Activated naive CD4-positive, alpha-beta T cell treated with Interleukin-2 at 50 U/mL for 16 hours (primary cell): ENCODE results near the gene EEIG1.

ENCODE experiments used
- DNase-seq: peaks from one replicate; pipeline ENCODE4 v3.0.0-alpha.2; 2020

The EEIG1 gene

GRCh38 chr9:127974001-127974768 lies 6.6 kb downstream of the EEIG1 start:
- DNase-seq: no peak

- no peak for DNase-seq
Measured at GRCh38 chr9:127973169-127974000, 7.4 kb downstream of the EEIG1 start.

- no peak for DNase-seq
Measured at GRCh38 chr9:127972236-127972871, 8.4 kb downstream of the EEIG1 start.

- DNase-seq: peak; percentile 42
Measured at GRCh38 chr9:127971357-127972235, 9.2 kb downstream of the EEIG1 start.

GRCh38 chr9:127970401-127971313 lies 10.1 kb downstream of the EEIG1 start:
- DNase-seq: peak; percentile 76

- no peak for DNase-seq
Measured at GRCh38 chr9:127968700-127969383, 11.9 kb downstream of the EEIG1 start.

GRCh38 chr9:127968042-127968441 lies 12.7 kb downstream of the EEIG1 start:
- DNase-seq: peak; percentile 53

- no peak for DNase-seq
Measured at GRCh38 chr9:127967151-127967809, 13.5 kb downstream of the EEIG1 start.

- DNase-seq: no peak
Measured at GRCh38 chr9:127966416-127967150, 14.2 kb downstream of the EEIG1 start.

- DNase-seq: no peak
Measured at GRCh38 chr9:127965953-127966352, 14.8 kb downstream of the EEIG1 start.

- no peak for DNase-seq
Measured at GRCh38 chr9:127963359-127964064, 17.3 kb downstream of the EEIG1 start.

GRCh38 chr9:127963041-127963358 lies 17.8 kb downstream of the EEIG1 start:
- no peak for DNase-seq

- DNase-seq: no peak
Measured at GRCh38 chr9:127962278-127962677, 18.5 kb downstream of the EEIG1 start.

- no peak for DNase-seq
Measured at GRCh38 chr9:127961613-127962155, 19.1 kb downstream of the EEIG1 start.

GRCh38 chr9:127961155-127961490 lies 19.7 kb downstream of the EEIG1 start:
- DNase-seq: no peak

- DNase-seq: no peak
Measured at GRCh38 chr9:127960410-127961154, 20.2 kb downstream of the EEIG1 start.

- DNase-seq: no peak
Measured at GRCh38 chr9:127959841-127960409, 20.9 kb downstream of the EEIG1 start.

- no peak for DNase-seq
Measured at GRCh38 chr9:127959398-127959797, 21.4 kb downstream of the EEIG1 start.
